ENCODE measurements around the gene MRI1. TPM values are rescaled to one million over a fixed set of nuclear protein-coding genes. Genes with fewer than 3 reads are reported as not detected.

MRI1 gene
- total RNA-seq, 2 donors from 2014 or later: 39.5 to 46.4 TPM

DNA sequence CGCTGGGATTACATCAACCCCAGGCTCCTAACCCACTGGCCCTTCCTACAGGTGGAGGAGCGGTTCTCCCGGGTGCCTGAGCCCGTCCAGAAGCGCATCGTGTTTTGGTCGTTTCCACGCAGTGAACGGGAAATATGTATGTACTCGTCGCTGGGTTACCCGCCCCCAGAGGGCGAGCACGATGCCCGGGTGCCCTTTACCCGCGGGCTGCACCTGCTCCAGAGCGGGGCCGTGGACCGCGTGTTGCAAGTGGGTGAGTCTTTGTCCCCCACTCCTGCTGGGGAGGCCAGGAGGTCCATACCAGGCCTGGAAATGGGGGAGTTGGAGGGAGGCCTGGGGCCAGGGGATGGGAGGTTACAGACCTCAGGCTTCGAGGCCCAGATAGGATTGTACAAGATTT, 35.3 kb downstream of the MRI1 start:
- H3K36me3 Mint-ChIP-seq: no peaks in the 10 kb centered on the region
- no peaks in the 10 kb centered on the region for H3K9me3 Mint-ChIP-seq
- H3K27ac Mint-ChIP-seq: no peak overlapping the region
- ATAC-seq (no peak), DNase-seq (ENCODE audit: low spot score in 2 of 2) (no peak)

GRCh38 chr19:13803038-13803437, 38.7 kb downstream of the MRI1 start:
- H3K9me3 Mint-ChIP-seq: no peaks in the 10 kb centered on the region
- no peak for DNase-seq (ENCODE audit: low spot score in 2 of 2)
- no peak overlapping the region for H3K27ac Mint-ChIP-seq
- ATAC-seq: no peak
- H3K36me3 Mint-ChIP-seq: no peaks in the 10 kb centered on the region

GRCh38 chr19:13804830-13805683, 40.7 kb downstream of the MRI1 start:
- Mint-ChIP-seq H3K27ac (no peak overlapping the region), H3K36me3 (no peaks in the 10 kb centered on the region), H3K9me3 (no peaks in the 10 kb centered on the region)
- no peak for DNase-seq (ENCODE audit: low spot score in 2 of 2)
- ATAC-seq: peak in 1 of 2 donors; percentile 31

DNA sequence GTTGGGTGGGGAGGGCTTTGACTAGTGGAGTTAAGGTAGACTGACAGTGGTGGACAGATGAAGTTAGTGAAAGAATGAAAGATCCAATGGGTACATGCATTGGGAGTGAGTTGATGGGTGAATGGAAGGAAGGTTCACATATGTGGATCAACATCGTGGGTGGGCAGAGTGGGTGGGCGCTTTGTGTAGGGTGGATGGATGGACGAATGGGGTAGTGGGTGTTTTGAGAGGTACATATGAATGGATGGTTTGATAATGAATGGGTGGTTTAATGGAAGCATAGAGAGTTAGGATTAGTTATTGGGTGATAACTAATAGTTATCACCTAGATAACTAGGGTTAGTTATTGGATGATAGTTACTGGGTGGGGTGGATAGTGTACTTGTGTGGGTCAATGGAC, 42.4 kb downstream of the MRI1 start:
- DNase-seq (ENCODE audit: low spot score in 2 of 2) (no peak), ATAC-seq (no peak)
- no peaks in the 10 kb centered on the region for H3K9me3 Mint-ChIP-seq
- no peaks in the 10 kb centered on the region for H3K36me3 Mint-ChIP-seq
- no peak overlapping the region for H3K27ac Mint-ChIP-seq

DNA sequence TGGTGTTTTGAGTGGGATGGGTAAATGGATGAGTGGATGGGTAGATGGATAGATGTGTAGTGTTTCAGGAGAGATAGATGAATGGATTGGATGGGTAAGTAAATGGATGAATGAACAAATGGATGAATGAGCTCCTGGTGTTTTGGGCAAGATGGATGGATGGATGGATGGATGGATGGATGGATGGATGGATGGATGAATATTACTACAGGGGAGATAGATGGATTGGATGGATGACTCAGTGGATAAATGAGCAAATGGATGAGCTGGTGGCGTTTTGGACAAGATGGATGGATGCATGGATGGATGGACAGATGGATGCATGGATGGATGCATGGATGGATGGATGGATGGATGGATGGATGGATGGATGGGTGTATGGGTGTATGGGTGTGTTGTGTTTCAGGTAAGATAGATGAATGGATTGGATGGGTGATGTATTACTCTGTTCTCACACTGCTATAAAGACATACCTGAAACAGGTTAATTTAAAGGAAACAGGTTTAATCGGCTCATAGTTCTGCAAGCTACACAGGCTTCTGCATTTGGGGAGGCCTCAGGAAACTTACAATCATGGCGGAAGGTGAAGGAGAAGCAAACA, 43.2 kb downstream of the MRI1 start:
- Mint-ChIP-seq H3K36me3 (no peaks in the 10 kb centered on the region), H3K9me3 (no peaks in the 10 kb centered on the region), H3K27ac (no peak overlapping the region)
- ATAC-seq (no peak), DNase-seq (ENCODE audit: low spot score in 2 of 2) (no peak)

DNA sequence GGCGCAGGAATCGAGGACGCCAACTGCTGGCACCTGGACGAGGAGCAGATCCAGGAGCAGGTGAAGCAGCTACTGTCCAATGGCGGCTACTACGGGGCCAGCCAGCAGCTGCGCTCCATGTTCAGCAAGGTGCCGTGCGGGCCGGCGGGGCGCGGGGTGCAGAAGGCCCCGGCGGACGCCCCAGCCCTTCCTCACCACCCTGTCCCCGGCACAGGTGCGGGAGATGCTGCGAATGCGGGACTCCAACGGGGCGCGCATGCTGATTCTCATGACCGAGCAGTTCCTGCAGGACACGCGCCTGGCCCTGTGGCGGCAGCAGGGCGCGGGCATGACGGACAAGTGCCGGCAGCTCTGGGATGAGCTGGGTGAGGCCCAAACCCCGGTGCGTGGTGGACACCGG, 44.5 kb downstream of the MRI1 start:
- DNase-seq (ENCODE audit: low spot score in 2 of 2) (no peak), ATAC-seq (no peak)
- H3K36me3 Mint-ChIP-seq: no peaks in the 10 kb centered on the region
- no peak overlapping the region for H3K27ac Mint-ChIP-seq
- no peaks in the 10 kb centered on the region for H3K9me3 Mint-ChIP-seq

DNA sequence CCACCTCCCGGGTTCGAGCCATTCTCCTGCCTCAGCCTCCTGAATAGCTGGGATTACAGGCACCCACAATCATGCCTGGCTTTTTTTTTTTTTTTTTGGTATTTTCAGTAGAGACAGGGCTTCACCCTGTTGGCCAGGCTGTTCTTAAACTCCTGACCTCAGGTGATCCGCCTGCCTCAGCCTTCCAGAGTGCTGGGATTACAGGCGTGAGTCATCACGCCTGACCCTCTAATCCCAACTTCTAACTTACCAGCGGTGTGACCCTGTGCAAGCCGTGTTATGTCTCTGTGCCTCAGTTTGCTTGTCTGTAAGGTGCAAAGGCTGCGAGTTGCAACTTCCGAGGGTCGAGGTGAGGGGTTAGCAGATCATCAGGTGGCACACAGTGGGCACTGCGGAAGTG, 48.2 kb downstream of the MRI1 start:
- Mint-ChIP-seq H3K9me3 (no peaks in the 10 kb centered on the region), H3K36me3 (no peaks in the 10 kb centered on the region), H3K27ac (no peak overlapping the region)
- DNase-seq (ENCODE audit: low spot score in 2 of 2): no peak
- no peak for ATAC-seq

DNA sequence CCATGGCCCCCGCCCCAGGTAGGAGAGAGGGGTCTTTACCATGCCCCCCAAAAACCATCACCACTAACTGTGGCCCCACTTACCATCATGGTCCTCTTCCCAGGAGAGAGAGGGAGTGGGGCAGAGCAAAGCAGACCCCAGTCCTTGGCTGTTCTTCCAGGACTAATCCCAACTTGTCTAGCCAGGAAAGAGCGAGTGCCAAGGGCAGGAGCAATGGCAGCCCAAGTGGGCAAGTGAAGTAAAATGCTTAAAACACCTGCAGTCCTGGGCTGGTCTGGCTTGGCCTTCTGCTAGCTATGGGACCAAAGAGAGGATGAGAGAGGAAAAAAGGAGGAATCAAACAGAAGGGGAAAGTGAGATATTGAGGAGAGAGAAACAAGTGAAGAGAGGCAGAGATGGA, 48.8 kb downstream of the MRI1 start:
- no peak overlapping the region for H3K27ac Mint-ChIP-seq
- DNase-seq (ENCODE audit: low spot score in 2 of 2): no peak
- H3K9me3 Mint-ChIP-seq: no peaks in the 10 kb centered on the region
- ATAC-seq: no peak
- no peaks in the 10 kb centered on the region for H3K36me3 Mint-ChIP-seq

- Mint-ChIP-seq H3K9me3 (no peaks in the 10 kb centered on the region), H3K36me3 (no peaks in the 10 kb centered on the region), H3K27ac (no peak overlapping the region)
- ATAC-seq (no peak), DNase-seq (ENCODE audit: low spot score in 2 of 2) (no peak)
Observed at GRCh38 chr19:13814550-13814949, 50.2 kb downstream of the MRI1 start.

GRCh38 chr19:13817018-13817614, 52.8 kb downstream of the MRI1 start:
- no peaks in the 10 kb centered on the region for H3K9me3 Mint-ChIP-seq
- peak overlapping the region; percentile 51 to 54 for H3K27ac Mint-ChIP-seq
- ATAC-seq: peak; percentile 73 to 75
- no peak for DNase-seq (ENCODE audit: low spot score in 2 of 2)
- no peaks in the 10 kb centered on the region for H3K36me3 Mint-ChIP-seq

DNA sequence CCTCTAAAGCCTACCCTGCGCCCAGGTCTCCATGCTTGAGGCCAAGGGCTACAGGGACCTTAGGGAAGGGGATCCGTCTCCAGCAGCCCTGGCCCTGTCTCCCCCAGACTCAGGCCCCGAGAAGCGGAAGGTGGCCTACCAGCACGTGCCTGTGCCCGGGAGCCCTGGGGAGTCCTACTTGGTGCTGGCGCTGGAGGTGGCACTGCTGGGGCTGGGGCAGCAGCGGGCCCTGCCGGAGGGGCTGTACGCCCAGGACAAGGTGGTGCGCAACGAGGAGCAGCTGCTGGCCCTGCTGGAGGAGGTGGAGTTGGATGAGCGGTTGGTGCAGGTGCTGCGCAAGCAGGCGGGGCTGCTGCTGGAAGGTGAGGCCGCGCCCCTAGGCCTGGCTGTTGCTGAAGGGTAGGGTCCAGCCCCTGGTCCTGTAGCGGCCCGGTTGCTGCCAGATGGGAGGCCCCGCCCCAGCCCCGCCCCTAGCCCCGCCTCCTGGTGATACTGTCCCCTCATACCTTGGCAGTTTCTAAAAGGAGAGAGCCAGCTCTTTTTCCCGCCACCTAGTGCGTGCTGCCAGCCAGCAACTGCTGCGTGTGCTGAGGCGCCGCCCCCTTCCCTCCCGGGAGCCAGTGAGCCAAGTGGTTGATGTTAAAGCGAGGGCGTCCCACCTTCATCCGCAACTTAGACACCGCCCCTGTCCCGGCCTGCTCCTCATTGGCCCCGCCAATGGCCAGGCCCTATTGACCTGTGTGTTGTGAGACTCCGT, 53.5 kb downstream of the MRI1 start:
- Mint-ChIP-seq H3K36me3 (no peaks in the 10 kb centered on the region), H3K9me3 (no peaks in the 10 kb centered on the region), H3K27ac (peak overlapping the region in 1 of 2 donors; percentile 54)
- DNase-seq (ENCODE audit: low spot score in 2 of 2) (no peak), ATAC-seq (peak; percentile 83 to 84)

- H3K9me3 Mint-ChIP-seq: no peaks in the 10 kb centered on the region
- H3K36me3 Mint-ChIP-seq: no peaks in the 10 kb centered on the region
- ATAC-seq (no peak), DNase-seq (ENCODE audit: low spot score in 2 of 2) (no peak)
- H3K27ac Mint-ChIP-seq: no peak overlapping the region
Observed at GRCh38 chr19:13819238-13819637, 54.9 kb downstream of the MRI1 start.

DNA sequence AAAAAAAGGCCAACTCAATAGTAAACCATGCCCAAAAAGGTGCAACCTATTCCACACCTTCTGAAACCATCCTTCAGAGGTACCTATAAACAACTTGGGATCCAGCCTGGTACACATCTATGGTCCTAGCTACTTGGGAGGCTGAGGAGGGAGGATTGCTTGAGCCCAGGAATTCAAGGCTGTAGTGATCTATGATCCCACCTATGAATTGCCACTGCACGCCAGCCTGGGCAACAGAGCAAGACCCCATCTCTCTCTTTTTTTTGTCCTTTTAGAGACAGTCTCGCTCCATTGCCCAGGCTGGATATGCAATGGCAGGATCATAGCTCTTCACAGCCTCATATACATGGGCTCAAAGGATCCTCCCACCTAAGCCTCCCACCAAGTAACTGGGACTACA, 57.0 kb downstream of the MRI1 start:
- ATAC-seq (no peak), DNase-seq (ENCODE audit: low spot score in 2 of 2) (no peak)
- H3K36me3 Mint-ChIP-seq: peaks cover 0 to 5% of the 10 kb centered on the region in 2 donors
- no peaks in the 10 kb centered on the region for H3K9me3 Mint-ChIP-seq
- H3K27ac Mint-ChIP-seq: no peak overlapping the region

GRCh38 chr19:13823256-13823655, 58.9 kb downstream of the MRI1 start:
- DNase-seq (ENCODE audit: low spot score in 2 of 2): no peak
- no peak overlapping the region for H3K27ac Mint-ChIP-seq
- no peak for ATAC-seq
- H3K36me3 Mint-ChIP-seq: peaks cover 0 to 5% of the 10 kb centered on the region in 2 donors
- H3K9me3 Mint-ChIP-seq: no peaks in the 10 kb centered on the region

All from activated naive CD4-positive, alpha-beta T cell treated with anti-CD3 and anti-CD28 coated beads, Interleukin-2, amount 50 U/mL, for 72 hours (primary cell).